Spleen (tissue), 7 donors: Measurements from ENCODE around the gene TET2.

Experiments
- POLR2A ChIP-seq, 3 donors: fragments of 450-650 bp; IDR thresholded peaks; one replicate each; pipeline ENCODE4 v1.5.1; 2017; ENCODE audit warnings: antibody characterized with exemption in 3 of 3, mild to moderate bottlenecking in 1 of 3
- POLR2AphosphoS5 ChIP-seq, 3 donors: sonication (generic); formaldehyde crosslinking; IDR thresholded peaks; one replicate each; pipeline ENCODE4 v1.5.1; 2017; ENCODE audit warnings: antibody characterized with exemption in 3 of 3
- TF ChIP-seq, protein P1 (sequence below), 11 experiments: fragments of 200-600 bp in 7 of 11; fragments of 450-650 bp in 4 of 11; sonication (generic) in 4 of 11; IDR thresholded peaks in 8 of 11; conservative IDR thresholded peaks in 3 of 11; 1 replicate in 7 of 11; 2 replicates in 4 of 11; pipeline versions ENCODE4 v1.4.0 to v1.8.0; 2016 to 2021; ENCODE audit warnings: antibody characterized with exemption in 11 of 11, inconsistent platforms in 4 of 11, mild to moderate bottlenecking in 1 of 11
- donor health status: DM: no; HTN: no; CAD: no; lungs with moderate emphysema.
- donor health status: DM: no; HTN: no; CAD: no.
- donor health status: DM: no; HTN: no; CAD: no.

DNA sequence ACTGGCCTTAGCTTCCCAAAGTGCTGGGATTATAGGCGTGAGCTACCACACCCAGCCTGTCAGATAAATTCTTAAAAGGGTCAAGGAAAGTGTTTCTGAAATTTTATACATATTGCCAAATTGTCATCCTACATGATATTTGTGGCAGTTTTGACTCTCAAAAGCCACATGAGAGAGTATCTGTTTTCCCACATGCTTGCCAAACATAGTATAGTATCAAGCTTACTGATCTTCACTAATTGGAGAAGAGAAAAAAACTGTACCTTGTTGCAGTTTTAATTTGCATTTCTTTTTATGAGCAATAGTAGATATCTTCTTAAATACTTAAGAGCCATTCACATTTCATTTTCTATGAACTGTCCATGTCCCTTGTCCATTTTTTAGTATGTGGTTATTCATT lies 83.6 kb downstream of the TET2 start:
- TF ChIP-seq POLR2AphosphoS5 (IDR thresholded peaks at IDR 0.05) (no peak), POLR2A (IDR thresholded peaks at IDR 0.05) (no peak)
- TF ChIP-seq, protein P1, sequence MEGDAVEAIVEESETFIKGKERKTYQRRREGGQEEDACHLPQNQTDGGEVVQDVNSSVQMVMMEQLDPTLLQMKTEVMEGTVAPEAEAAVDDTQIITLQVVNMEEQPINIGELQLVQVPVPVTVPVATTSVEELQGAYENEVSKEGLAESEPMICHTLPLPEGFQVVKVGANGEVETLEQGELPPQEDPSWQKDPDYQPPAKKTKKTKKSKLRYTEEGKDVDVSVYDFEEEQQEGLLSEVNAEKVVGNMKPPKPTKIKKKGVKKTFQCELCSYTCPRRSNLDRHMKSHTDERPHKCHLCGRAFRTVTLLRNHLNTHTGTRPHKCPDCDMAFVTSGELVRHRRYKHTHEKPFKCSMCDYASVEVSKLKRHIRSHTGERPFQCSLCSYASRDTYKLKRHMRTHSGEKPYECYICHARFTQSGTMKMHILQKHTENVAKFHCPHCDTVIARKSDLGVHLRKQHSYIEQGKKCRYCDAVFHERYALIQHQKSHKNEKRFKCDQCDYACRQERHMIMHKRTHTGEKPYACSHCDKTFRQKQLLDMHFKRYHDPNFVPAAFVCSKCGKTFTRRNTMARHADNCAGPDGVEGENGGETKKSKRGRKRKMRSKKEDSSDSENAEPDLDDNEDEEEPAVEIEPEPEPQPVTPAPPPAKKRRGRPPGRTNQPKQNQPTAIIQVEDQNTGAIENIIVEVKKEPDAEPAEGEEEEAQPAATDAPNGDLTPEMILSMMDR (IDR thresholded peaks at IDR 0.05 in 8 of 11, conservative IDR thresholded peaks at IDR 0.05 in 3 of 11): no peak
